ENCODE results near the gene DGKG.

GRCh38 chr3:186321746-186322145, 40.3 kb downstream of the DGKG start:
- no peak for TF ChIP-seq SMC3 (IDR thresholded peaks at IDR 0.05; ENCODE audit: borderline replicate concordance, low read length)
- no peak for TF ChIP-seq EZH2 (IDR thresholded peaks at IDR 0.05; ENCODE audit: borderline replicate concordance, control insufficient read depth, low read depth, low read length)
- TF ChIP-seq CEBPB (IDR thresholded peaks at IDR 0.05; ENCODE audit: borderline replicate concordance in 1 of 2, low read depth in 2 of 2, low read length in 2 of 2): no peak
- TF ChIP-seq CTCF (IDR thresholded peaks at IDR 0.05 in 2 of 3, conservative IDR thresholded peaks at IDR 0.05 in 1 of 3; ENCODE audit: control insufficient read depth in 2 of 3, extremely low read depth in 1 of 3, insufficient read depth in 1 of 3, low read depth in 3 of 3, low read length in 3 of 3): no peak
- TF ChIP-seq USF1 (IDR thresholded peaks at IDR 0.05; ENCODE audit: borderline replicate concordance, extremely low read length, insufficient read depth, low read depth, low read length): no peak
- TF ChIP-seq CREB1 (IDR thresholded peaks at IDR 0.05; ENCODE audit: low read depth): no peak
- TF ChIP-seq FOXK2 (IDR thresholded peaks at IDR 0.05): no peak
- no peak for TF ChIP-seq POLR2A (IDR thresholded peaks at IDR 0.05; ENCODE audit: low read depth, low read length)
- no peak for TF ChIP-seq MAX (IDR thresholded peaks at IDR 0.05; ENCODE audit: low read depth, low read length)
- no peak for TF ChIP-seq SREBF2 (IDR thresholded peaks at IDR 0.05; ENCODE audit: low read length)
- TF ChIP-seq IKZF1 (conservative IDR thresholded peaks at IDR 0.05): no peak
- TF ChIP-seq SMAD1 (IDR thresholded peaks at IDR 0.05; ENCODE audit: low read depth, partially characterized antibody): no peak
- TF ChIP-seq IRF3 (IDR thresholded peaks at IDR 0.05): no peak
